ENCODE data around the gene AK5.

- no peak for TF ChIP-seq CTCF (IDR thresholded peaks at IDR 0.05)
- TF ChIP-seq EP300 (IDR thresholded peaks at IDR 0.05), result no peak
- TF ChIP-seq POLR2A (IDR thresholded peaks at IDR 0.05), result no peak
Measured at GRCh38 chr1:77288275-77288674, 6.5 kb downstream of the AK5 start.

Measured in suprapubic skin (tissue), 3 donors.